ENCODE results near the gene HFE.
A peak's percentile ranks its signal among the peaks of the same experiment; 100 is the strongest.
"Not testable (repeated sequence)": the region's sequence is repeated elsewhere in the genome, so short reads cannot be mapped to it uniquely, and the experiment has no call there.

Gene HFE

DNA sequence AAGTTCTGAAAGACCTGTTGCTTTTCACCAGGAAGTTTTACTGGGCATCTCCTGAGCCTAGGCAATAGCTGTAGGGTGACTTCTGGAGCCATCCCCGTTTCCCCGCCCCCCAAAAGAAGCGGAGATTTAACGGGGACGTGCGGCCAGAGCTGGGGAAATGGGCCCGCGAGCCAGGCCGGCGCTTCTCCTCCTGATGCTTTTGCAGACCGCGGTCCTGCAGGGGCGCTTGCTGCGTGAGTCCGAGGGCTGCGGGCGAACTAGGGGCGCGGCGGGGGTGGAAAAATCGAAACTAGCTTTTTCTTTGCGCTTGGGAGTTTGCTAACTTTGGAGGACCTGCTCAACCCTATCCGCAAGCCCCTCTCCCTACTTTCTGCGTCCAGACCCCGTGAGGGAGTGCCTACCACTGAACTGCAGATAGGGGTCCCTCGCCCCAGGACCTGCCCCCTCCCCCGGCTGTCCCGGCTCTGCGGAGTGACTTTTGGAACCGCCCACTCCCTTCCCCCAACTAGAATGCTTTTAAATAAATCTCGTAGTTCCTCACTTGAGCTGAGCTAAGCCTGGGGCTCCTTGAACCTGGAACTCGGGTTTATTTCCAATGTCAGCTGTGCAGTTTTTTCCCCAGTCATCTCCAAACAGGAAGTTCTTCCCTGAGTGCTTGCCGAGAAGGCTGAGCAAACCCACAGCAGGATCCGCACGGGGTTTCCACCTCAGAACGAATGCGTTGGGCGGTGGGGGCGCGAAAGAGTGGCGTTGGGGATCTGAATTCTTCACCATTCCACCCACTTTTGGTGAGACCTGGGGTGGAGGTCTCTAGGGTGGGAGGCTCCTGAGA, at the start of gene HFE:
HFE (plus strand) TSS at position 146 of the 832 bp plus-strand sequence; CDS start at position 158, 12 bp downstream.
- peak in 1 of 3 donors; percentile 20 for DNase-seq (ENCODE audit: low read depth in 3 of 3)

DNA sequence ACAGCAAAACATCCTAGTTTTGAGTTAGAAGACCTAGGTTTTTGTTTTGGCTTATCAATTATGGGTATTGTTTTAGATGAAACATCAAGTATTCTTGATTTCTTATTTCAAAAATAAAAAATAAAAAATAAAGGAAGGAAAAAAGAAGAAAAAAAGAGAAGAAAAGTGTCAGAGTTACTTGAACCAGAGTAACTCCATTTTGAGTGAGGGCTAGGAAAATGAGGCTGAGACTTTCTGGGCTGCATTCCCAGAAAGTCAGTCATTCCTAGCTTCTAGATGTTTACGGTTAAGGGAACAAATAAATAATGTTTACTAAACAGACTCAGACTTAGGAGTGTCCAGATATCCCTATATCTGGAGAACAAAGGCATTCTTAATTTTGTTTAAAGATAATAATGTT, 45.3 kb upstream of the HFE start:
- DNase-seq (ENCODE audit: low read depth in 3 of 3): no peak

DNA sequence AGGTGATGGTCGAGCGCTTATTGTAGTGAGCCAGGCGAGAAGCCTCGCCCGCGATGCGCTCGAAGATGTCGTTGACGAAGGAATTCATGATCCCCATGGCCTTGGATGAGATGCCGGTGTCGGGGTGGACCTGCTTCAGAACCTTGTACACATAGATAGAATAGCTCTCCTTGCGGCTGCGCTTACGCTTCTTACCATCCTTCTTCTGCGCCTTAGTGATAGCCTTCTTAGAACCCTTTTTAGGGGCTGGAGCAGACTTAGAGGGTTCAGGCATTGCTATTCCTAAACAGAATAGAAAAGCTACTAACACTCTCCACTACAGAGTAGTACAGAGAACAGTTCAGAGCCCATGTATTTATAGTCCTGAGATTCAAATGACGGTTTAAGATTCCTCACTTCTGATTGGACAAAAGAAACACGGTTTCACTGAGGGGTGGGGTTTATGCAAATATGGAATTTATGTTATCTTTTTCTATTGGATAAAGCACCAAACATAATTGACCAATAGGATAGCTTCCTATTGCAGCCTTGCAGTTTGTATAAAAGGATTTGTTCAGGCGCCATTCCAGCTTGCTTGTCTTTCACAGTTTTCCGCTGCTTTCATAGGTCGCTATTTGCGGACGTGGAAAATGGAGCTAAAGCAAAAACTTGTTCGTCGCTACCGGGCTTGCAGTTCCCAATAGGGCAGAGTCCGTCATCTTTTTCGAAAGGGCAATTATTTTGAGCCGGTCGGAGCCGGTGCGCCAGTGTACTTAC, 43.7 kb upstream of the HFE start:
- DNase-seq (ENCODE audit: low read depth in 3 of 3): peak in 2 of 3 donors; percentile 45 to 51

- DNase-seq (ENCODE audit: low read depth in 3 of 3): peak in 2 of 3 donors; percentile 38 to 49
Measured at GRCh38 chr6:26044140-26045064, 42.8 kb upstream of the HFE start.

- DNase-seq (ENCODE audit: low read depth in 3 of 3): peak; percentile 52 to 61 (median 52)
Measured at GRCh38 chr6:26045065-26045927, 41.9 kb upstream of the HFE start.

GRCh38 chr6:26045928-26046368, 41.3 kb upstream of the HFE start:
- DNase-seq (ENCODE audit: low read depth in 3 of 3): no peak

DNA sequence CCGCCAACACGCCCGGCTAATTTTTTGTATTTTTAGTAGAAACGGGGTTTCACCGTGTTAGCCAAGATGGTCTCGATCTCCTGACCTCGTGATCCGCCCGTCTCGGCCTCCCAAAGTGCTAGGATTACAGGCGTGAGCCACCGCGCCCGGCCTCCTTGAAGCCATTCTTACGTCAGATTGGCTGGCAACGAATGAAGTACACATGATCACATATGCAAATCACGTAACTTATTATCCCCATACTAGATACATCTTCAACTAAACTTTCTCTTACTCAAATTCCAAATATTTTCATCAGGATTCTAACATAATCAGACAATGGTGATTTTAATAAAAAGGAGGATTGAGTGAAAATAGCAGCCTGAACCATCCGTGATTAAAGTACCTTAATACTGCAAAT, 39.9 kb upstream of the HFE start:
- not testable (repeated sequence) for DNase-seq (ENCODE audit: low read depth in 3 of 3)

DNA sequence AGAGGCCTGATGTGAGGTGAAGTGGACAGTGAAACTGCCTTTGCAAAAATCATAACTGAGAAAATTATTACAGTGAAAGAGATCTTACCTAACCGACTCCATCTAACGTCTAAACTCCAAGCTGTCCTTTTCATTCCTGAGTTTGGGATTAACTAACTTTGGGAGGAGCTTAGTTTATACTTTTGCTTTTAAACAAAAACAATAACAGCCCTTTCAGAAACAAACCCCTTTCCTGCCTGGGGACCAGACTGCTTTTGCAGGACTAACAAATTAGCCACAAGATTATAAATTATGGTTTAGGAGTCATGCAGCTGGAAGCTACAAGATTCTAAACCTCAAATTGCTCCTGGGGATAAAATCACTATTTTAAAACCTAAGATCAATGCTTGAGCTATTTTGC, 38.6 kb upstream of the HFE start:
- no peak for DNase-seq (ENCODE audit: low read depth in 3 of 3)

GRCh38 chr6:26051665-26052310, 35.4 kb upstream of the HFE start:
- DNase-seq (ENCODE audit: low read depth in 3 of 3): no peak

- not testable (repeated sequence) for DNase-seq (ENCODE audit: low read depth in 3 of 3)
Measured at GRCh38 chr6:26052762-26053250, 34.4 kb upstream of the HFE start.

DNA sequence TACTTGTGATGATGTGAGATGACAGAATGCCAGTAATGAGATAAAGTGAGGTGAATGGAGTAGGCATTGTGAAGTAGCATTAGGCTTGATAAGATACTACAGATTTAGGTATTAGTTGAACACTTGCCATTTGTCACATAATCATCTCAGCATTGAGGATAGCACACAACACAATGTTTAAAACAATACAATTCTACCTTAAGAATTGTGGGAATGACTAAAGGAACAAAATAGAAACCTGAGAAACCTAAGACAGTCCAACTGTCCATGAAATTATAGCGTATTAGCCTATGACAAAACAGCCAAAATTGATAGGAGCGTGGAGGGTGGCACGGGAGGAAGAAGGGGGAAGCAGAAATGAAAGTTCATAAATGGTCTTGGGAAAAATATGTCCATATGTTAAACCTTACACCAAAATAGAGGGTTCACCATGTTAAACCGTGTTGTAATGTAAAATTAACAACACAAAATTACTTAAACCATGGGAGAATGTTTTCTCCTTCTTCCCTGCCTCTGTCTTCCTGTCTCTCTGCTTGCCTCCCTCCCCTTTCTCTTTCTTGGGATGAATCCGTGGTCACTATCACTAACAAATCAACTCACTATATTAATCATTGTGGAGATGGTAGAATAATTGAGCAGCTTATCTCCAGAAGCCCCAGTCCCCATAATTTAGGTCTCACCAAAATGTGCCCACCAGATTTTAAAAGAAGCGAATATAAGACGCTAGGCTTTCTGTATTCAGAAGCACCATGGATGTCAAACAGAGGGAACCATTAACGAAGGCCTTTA, 33.0 kb upstream of the HFE start:
- no peak for DNase-seq (ENCODE audit: low read depth in 3 of 3)

- peak; percentile 68 to 88 (median 74) for DNase-seq (ENCODE audit: low read depth in 3 of 3)
Measured at GRCh38 chr6:26054781-26055718, 32.2 kb upstream of the HFE start.

GRCh38 chr6:26055719-26056582, 31.3 kb upstream of the HFE start:
- DNase-seq (ENCODE audit: low read depth in 3 of 3): peak; percentile 71 to 86 (median 75)

DNA sequence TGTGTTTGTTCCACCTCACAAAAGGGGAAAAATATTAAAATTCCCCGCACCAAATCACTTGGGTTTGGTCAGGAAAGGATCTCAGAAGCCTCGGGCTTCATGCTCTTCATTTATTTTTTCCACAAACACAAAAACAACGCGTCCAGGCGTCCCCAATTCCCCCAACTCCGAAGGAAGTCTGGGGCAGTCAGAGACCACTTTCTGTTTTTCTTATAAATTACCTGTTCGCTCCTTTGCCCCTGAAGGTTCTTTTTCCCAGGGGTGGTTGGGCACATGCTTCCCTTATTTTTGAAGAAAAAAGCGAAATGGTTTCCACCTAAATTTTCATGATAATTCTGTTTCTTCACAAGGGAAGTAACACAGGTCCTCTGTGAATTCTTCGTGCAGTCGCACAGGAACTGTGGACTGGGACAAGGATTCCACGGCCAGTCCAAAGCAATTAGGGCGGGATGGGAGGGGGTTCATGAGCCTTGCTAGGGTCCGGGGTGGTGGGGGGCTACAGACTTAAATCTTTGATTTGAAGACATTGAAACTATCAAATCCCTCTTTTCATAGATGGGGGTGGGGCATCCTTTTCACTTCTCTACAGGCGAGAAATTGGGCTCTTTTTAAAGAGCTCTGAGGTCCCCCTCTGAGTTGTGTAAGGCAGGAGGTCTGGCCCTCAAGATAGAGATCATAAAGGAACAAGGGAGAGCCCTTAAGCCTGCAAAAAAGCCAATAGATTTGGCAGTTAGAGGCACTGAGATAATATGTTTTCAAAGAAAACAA, 30.5 kb upstream of the HFE start:
- DNase-seq (ENCODE audit: low read depth in 3 of 3): no peak

- DNase-seq (ENCODE audit: low read depth in 3 of 3): no peak
Measured at GRCh38 chr6:26057899-26058298, 29.3 kb upstream of the HFE start.

DNA sequence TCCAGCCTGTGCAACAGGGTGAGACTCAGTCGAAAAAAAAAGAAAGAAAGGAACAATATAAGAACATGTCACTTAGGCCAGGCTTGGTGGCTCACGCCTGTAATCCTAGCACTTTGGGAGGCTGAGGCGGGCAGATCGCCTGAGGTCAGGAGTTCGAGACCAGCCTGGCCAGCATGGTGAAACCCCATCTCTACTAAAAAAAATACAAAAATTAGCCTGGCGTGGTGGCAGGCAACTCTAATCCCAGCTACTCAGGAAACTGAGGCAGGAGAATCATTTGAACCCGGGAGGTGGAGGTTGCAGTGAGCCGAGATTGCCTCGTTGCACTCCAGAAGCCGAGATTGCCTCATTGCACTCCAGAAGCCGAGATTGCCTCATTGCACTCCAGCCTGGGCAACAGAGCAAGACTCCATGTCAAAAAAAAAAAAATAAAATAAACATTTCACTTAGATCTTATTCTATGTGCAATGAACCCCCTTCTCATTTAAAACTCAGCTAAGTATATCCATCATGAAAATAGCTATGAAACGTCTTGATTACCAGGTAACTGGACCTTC, 28.7 kb upstream of the HFE start:
- DNase-seq (ENCODE audit: low read depth in 3 of 3): not testable (repeated sequence)
